Activated CD8-positive, alpha-beta memory T cell treated with anti-CD3 and anti-CD28 coated beads, Interleukin-2, amount 50 U/mL, for 1 hour (primary cell): ENCODE data around the gene SBF2.
"Not testable (repeated sequence)": the region's sequence is repeated elsewhere in the genome, so short reads cannot be mapped to it uniquely, and the experiment has no call there.

Experiments
- DNase-seq: peaks from one replicate; pipeline ENCODE4 v3.0.0-alpha.2; 2020; ENCODE audit errors: extremely low read depth

Gene SBF2

DNA sequence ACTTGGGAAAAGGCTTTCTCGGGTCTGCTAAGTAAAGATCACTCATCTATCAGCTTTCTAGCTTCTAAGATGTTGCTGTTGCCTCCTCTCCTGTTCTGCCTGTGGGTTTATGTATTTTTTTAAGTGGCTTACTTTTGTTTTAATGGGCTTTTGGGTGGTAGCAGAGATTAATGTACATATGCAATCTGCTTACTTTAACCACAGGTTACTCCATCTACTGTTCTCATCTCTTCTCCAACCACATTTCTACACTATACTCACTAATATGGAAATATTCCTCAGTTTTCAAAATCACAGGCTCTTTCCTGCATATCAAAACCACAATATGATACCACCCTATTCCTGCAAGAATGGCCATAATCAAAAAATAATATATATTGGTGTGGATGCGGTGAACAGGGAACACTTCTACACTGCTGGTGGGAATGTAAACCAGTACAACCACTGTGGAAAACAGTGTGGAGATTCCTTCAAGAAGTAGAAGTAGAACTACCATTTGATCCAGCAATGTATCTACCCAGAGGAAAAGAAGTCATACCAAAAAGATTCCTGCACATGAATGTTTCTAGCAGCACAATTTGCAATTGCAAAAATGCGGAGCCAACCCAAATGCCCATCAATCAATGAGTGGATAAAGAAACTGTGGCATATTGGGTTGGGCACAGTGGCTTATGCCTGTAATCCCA is 341.4 kb downstream of the SBF2 start:
- no peak for DNase-seq

- DNase-seq, result no peak
These were observed 342.2 kb downstream of the SBF2 start for GRCh38 chr11:9951807-9952206.

DNA sequence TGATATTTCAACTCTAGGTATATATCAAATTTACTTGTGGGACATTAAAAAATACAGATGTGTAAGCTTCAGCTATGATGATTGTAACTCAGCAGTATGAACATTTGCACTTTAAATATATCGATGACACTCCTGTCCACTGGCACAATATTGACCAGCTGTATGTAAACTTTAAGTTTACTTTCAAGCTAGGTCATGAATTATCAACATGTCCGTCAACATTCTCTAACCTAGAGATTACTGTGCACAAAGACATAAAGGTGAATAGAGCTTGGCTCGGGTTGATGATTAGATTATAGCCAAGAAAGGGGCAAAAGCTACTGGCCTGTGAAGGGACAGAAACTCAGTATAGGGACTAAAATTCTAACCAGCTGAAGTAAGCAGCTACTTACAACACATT is 343.6 kb downstream of the SBF2 start:
- no peak for DNase-seq

GRCh38 chr11:9947231-9947864 is 346.7 kb downstream of the SBF2 start:
- no peak for DNase-seq

GRCh38 chr11:9945680-9946079 is 348.3 kb downstream of the SBF2 start:
- DNase-seq, result not testable (repeated sequence)

- DNase-seq, result no peak
These were observed 350.5 kb downstream of the SBF2 start for GRCh38 chr11:9943386-9944110.

DNA sequence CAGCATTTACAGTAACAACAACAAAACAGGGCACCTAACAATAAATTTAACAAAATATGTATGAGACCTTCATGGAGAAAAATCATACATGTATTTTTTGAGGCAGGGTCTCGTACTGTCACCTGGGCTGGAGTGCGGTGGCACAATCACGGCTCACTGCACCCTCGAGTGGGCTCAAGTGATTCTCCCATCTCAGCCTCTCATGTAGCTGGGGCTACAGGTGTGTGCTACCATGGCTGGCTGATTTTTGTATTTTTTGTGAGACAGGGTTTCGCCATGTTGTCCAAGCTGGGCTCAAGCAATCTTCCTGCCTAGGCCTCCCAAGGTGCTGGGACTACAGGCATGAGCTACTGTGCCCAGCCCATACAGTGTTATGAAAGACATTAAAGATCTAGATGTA is 352.0 kb downstream of the SBF2 start:
- DNase-seq, result no peak

- DNase-seq, result not testable (repeated sequence)
These were observed 354.9 kb downstream of the SBF2 start for GRCh38 chr11:9939150-9939549.

GRCh38 chr11:9936754-9937153 is 357.3 kb downstream of the SBF2 start:
- DNase-seq, result no peak

- DNase-seq, result not testable (repeated sequence)
These were observed 361.2 kb downstream of the SBF2 start for GRCh38 chr11:9932843-9933242.

DNA sequence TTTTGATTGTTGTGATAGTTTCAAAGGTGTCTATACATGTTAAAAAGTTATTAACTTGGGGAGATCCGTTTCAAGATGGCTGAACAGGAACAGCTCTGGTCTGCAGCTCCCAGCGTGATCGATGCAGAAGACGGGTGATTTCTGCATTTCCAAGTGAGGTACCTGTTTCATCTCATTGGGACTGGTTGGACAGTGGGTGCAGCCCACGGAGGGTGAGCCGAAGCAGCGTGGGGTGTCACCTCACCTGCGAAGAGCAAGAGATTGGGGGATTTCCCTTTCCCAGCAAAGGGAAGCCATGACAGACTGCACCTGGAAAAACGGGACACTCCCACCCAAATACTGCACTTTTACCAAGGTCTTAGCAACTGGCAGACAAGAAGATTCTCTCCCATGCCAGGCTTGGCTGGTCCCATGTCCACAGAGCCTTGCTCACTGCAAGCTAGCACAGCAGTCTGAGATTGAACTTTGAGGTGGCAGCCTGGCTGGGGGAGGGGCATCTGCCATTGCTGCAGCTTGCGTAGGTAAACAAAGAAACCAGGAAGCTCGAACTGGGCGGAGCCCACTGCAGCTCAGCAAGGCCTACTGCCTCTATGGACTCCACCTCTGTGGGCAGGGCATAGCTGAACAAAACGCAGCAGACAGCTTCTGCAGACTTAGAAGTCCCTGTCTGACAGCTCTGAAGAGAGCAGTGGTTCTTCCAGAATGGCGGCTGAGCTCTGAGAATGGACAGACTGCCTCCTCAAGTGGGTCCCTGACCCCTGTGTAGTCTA is 363.3 kb downstream of the SBF2 start:
- not testable (repeated sequence) for DNase-seq

- DNase-seq, result no peak
These were observed 366.3 kb downstream of the SBF2 start for GRCh38 chr11:9927670-9928069.

DNA sequence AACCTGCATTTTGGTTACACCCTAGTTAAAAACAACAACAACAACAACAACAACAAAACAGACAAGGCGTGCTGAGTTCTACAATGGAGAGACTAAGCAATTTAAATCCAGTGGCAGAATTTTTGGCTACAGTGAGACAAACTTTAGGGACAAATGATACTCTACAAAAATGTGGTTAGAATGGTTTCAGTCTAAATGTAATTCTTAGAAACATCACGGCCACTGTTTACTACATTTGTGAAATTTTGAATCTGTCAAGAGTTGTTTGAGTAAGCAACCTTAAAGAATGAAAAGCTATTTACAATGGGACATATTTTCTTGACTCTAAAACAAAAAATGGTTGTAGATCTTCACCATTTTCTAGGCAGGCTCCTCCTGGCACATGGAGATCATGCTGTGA is 370.7 kb downstream of the SBF2 start:
- no peak for DNase-seq

- no peak for DNase-seq
These were observed 371.2 kb downstream of the SBF2 start for GRCh38 chr11:9922806-9923205.

GRCh38 chr11:9916480-9916879 is 377.5 kb downstream of the SBF2 start:
- DNase-seq, result no peak

DNA sequence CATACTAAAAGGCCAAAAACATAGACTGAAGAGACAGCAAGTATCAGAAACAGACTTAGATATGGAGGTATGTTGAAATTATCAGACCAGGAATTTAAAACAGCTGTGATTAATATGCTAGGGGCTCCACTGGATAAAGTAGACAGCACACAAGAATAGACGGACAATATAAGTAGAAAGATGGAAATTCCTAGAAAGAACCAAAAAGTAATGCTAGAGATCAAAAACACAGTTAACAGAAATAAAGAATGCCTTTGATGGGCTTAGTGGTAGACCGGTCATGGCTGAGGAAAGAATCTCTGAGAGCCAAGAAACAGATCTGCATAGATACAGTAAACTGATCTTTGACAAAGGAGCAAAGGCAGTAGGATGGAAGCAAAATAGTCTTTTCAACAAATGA is 380.0 kb downstream of the SBF2 start:
- DNase-seq, result no peak

- no peak for DNase-seq
These were observed 387.8 kb downstream of the SBF2 start for GRCh38 chr11:9905960-9906791.

- DNase-seq, result no peak
These were observed 388.5 kb downstream of the SBF2 start for GRCh38 chr11:9905501-9905951.

DNA sequence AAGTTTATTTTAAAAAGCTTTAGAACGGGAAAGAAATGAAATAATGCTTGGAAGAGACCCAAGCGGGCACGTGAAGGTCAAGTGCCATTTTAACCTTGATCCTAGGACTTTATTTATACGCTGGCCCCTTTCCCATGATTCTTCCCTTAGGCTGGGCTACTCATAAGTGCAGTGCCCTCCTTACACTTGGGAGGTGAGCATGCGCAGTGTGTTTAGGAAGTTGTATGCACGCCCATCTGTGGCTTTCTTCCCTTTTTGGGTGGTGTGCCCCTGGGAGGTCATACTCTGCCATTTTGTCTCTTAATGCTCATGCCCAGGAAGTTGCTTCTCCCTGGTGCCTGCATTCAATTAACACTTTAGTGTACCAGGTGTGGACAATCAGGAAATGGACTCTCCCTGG is 390.4 kb downstream of the SBF2 start:
- no peak for DNase-seq

DNA sequence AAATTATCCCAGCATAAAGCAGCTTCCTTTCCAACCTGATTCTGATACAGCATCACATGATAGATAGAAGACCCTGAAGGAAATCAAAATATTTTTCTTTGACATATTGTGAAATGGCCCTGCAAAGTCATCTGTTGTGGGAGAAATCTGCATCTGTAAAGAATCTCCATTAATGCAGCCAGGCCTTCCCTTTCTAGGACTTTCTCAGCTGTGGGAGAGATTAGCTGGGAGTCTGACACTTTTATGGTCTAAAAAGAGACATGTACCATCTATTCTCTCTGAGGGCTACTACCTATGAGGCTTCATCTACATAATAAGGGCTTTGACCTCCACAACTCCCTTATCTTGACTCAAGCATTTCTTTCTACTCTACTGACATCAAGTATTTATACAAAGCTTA is 392.1 kb downstream of the SBF2 start:
- no peak for DNase-seq

- not testable (repeated sequence) for DNase-seq
These were observed 393.8 kb downstream of the SBF2 start for GRCh38 chr11:9900253-9900652.
